Kidney (tissue), 14 donors: ENCODE measurements around the gene BTNL9. TPM values are rescaled to one million over a fixed set of nuclear protein-coding genes. Genes with fewer than 3 reads are reported as not detected.
"Not testable (repeated sequence)": the region's sequence is repeated elsewhere in the genome, so short reads cannot be mapped to it uniquely, and the experiment has no call there.

ENCODE experiments used
- DNase-seq, 5 donors: peaks; one replicate each; pipeline ENCODE4 v3.0.0-alpha.2; 2013 to 2020
- FAIRE-seq: peaks from 2 replicates; lab custom pipeline; 2012; peaks lifted over from hg19 to GRCh38; lab: Jason Lieb, UNC
- H3K27ac ChIP-seq, 2 donors: one replicate each; pipeline ENCODE4 v1.7.0; 2013; ENCODE audit warnings: low read depth in 2 of 2, low read length in 2 of 2, inconsistent platforms in 1 of 2
- H3K27me3 ChIP-seq: one replicate; pipeline ENCODE4 v1.7.1; 2013; ENCODE audit warnings: low read length, inconsistent platforms; ENCODE audit not compliant: control insufficient read depth, insufficient read depth
- H3K36me3 ChIP-seq, 3 donors: one replicate each; pipeline versions ENCODE4 v1.7.0 to v1.7.1; 2013; ENCODE audit warnings: low read length in 3 of 3, control low read depth in 1 of 3, inconsistent platforms in 1 of 3; ENCODE audit not compliant: insufficient read depth in 3 of 3, control insufficient read depth in 2 of 3
- H3K4me1 ChIP-seq, 3 donors: one replicate each; pipeline versions ENCODE4 v1.7.0 to v1.7.1; 2013; ENCODE audit warnings: low read length in 3 of 3, inconsistent platforms in 1 of 3, low read depth in 1 of 3; ENCODE audit not compliant: control insufficient read depth in 2 of 3, insufficient read depth in 2 of 3
- H3K4me3 ChIP-seq, 3 donors: one replicate each; pipeline versions ENCODE4 v1.7.0 to v1.8.1; 2013; ENCODE audit warnings: low read length in 3 of 3, control low read depth in 1 of 3, inconsistent platforms in 1 of 3
- H3K9ac ChIP-seq, 3 donors: one replicate each; pipeline versions ENCODE4 v1.7.0 to v1.7.1; 2013; ENCODE audit warnings: low read length in 3 of 3, control low read depth in 1 of 3, inconsistent platforms in 1 of 3
- H3K9me3 ChIP-seq, 3 donors: one replicate each; pipeline versions ENCODE4 v1.7.0 to v1.7.1; 2013; ENCODE audit warnings: low read length in 3 of 3, control low read depth in 1 of 3, inconsistent platforms in 1 of 3; ENCODE audit not compliant: control insufficient read depth in 2 of 3, insufficient read depth in 1 of 3
- intact Hi-C: fragments of 100-400 bp; cut with DNase I; formaldehyde crosslinking; loops from one replicate; pipeline ENCODE4 v1.11.1; 2022
- polyA plus RNA-seq: library from polyadenylated mRNA; stranded (reverse); fragments of 350-450 nt; fragmentation: Illumina TruSeq; extraction: RNeasy Lipid Tissue Mini Kit (QIAGEN cat#74804); gene quantifications from one replicate; pipeline ENCODE4 v1.2.3, GENCODE V29; 2014; ENCODE audit warnings: low read depth, low replicate concordance; ENCODE audit not compliant: insufficient read depth
- total RNA-seq: library from RNA; stranded (reverse); fragmentation: NEBNext Ultra II Directional; extraction: Animal tissue kit (Norgen Biotek cat#: 25700); gene quantifications from one replicate; pipeline ENCODE4 v1.2.1, GENCODE V29; 2021
- TF ChIP-seq, protein P1 (sequence below): IDR thresholded peaks from 3 replicates; pipeline ENCODE4 v1.5.1; 2012; ENCODE audit warnings: mild to moderate bottlenecking, moderate library complexity, borderline replicate concordance; ENCODE audit not compliant: insufficient read depth; ENCODE audit errors: extremely low read depth
- donor health status: control.
- donor health status: control.
- donor health status: control.
- donor health status: control.
- donor health status: control.
- donor health status: DM: yes; HTN: yes; CAD: no.
- donor health status: Normal renal cell carcinoma (clear cell type).

The BTNL9 gene
- total and polyA plus RNA-seq, 2 donors from 2014 or later = 8.6 to 11.9 TPM

DNA sequence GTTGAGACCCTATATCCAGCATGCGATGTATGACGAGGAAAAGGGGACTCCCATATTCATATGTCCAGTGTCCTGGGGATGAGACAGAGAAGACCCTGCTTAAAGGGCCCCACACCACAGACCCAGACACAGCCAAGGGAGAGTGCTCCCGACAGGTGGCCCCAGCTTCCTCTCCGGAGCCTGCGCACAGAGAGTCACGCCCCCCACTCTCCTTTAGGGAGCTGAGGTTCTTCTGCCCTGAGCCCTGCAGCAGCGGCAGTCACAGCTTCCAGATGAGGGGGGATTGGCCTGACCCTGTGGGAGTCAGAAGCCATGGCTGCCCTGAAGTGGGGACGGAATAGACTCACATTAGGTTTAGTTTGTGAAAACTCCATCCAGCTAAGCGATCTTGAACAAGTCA lies 34.3 kb upstream of the BTNL9 start:
- intact Hi-C loops = loop anchor here (5.0 kb wide), 1 partner anchor 58 kb away; no protein-coding TSS in a partner anchor
- Histone ChIP-seq H3K36me3 (no peaks in the 10 kb centered on the region), H3K27ac (no peak overlapping the region), H3K27me3 (no peaks in the 10 kb centered on the region), H3K9ac (no peak overlapping the region), H3K9me3 (no peaks in the 10 kb centered on the region), H3K4me1 (no peaks in the 10 kb centered on the region), H3K4me3 (no peak overlapping the region)
- TF ChIP-seq, protein P1, sequence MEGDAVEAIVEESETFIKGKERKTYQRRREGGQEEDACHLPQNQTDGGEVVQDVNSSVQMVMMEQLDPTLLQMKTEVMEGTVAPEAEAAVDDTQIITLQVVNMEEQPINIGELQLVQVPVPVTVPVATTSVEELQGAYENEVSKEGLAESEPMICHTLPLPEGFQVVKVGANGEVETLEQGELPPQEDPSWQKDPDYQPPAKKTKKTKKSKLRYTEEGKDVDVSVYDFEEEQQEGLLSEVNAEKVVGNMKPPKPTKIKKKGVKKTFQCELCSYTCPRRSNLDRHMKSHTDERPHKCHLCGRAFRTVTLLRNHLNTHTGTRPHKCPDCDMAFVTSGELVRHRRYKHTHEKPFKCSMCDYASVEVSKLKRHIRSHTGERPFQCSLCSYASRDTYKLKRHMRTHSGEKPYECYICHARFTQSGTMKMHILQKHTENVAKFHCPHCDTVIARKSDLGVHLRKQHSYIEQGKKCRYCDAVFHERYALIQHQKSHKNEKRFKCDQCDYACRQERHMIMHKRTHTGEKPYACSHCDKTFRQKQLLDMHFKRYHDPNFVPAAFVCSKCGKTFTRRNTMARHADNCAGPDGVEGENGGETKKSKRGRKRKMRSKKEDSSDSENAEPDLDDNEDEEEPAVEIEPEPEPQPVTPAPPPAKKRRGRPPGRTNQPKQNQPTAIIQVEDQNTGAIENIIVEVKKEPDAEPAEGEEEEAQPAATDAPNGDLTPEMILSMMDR = no peak
- DNase-seq (no peak), FAIRE-seq (no peak)

DNA sequence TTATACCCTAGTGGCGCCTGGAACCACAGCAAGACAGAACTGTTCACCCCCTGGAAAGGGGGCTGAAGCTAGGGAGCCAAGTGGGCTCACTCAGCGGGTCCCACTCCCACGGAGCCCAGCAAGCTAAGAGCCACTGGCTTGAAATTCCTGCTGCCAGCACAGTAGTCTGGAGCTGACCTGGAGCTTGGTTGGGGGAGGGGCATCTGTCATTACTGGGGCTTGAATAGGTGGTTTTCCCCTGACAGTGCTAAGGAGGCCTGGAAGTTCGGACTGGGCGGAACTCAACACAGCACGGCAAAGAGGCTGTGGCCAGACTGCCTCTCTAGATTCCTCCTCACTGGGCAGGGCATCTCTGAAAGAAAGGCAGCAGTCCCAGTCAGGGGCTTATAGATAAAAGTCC lies 31.9 kb upstream of the BTNL9 start:
- H3K36me3 ChIP-seq = no peaks in the 10 kb centered on the region
- H3K4me1 ChIP-seq = no peaks in the 10 kb centered on the region
- H3K27me3 ChIP-seq = no peaks in the 10 kb centered on the region
- no peak overlapping the region for H3K9ac ChIP-seq
- TF ChIP-seq, protein P1 = no peak
- intact Hi-C loops = loop anchor here (5.0 kb wide), 1 partner anchor 61 kb away; no protein-coding TSS in a partner anchor
- DNase-seq = no peak
- FAIRE-seq = no peak
- no peak overlapping the region for H3K4me3 ChIP-seq
- H3K9me3 ChIP-seq = no peaks in the 10 kb centered on the region
- H3K27ac ChIP-seq = no peak overlapping the region

DNA sequence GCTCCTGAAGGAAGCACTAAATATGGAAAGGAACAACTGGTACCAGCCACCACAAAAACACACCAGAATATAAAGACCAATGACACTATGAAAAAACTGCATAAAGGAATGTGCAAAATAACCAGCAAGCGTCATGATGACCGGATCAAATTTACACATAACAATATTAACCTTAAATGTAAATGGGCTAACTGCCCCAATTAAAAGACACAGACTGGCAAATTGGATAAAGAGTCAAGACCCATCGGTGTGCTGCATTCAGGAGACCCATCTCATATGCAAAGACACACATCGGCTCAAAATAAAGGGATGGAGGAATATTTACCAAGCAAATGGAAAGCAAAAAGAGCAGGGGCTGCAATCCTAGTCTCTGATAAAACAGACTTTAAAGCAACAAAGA lies 30.0 kb upstream of the BTNL9 start:
- DNase-seq, H3K9ac ChIP-seq, H3K4me1 ChIP-seq, intact Hi-C loops, H3K4me3 ChIP-seq, FAIRE-seq, H3K9me3 ChIP-seq, H3K36me3 ChIP-seq, H3K27me3 ChIP-seq, H3K27ac ChIP-seq: not testable (repeated sequence)

DNA sequence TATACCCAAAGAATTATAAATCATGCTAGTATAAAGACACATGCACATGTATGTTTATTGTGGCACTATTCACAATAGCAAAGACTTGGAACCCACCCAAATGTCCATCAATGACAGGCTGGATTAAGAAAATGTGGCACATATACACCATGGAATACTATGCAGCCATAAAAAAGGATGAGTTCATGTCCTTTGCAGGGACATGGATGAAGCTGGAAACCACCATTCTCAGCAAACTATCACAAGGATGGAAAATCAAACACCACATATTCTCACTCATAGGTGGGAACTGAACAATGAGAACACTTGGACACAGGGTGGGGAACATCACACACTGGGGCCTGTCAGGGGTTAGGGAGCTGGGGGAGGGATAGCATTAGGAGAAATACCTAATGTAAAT lies 25.4 kb upstream of the BTNL9 start:
- intact Hi-C loops, H3K4me3 ChIP-seq, H3K36me3 ChIP-seq, H3K9me3 ChIP-seq, DNase-seq, H3K27ac ChIP-seq, H3K27me3 ChIP-seq, FAIRE-seq, H3K4me1 ChIP-seq, H3K9ac ChIP-seq: not testable (repeated sequence)

DNA sequence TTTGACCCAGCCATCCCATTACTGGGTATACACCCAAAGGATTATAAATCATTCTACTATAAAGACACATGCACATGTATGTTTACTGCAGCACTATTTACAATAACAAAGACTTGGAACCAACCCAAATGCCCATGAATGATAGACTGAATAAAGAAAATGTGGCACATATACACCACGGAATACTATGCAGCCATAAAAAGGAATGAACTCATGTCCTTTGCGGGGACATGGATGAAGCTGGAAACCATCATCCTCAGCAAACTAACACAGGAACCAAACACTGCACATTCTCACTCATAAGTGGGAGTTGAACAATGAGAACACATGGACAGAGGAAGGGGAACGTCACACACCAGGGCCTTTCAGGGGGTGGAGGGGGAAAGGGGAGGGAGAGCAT lies 22.6 kb upstream of the BTNL9 start:
- H3K36me3 ChIP-seq, FAIRE-seq, H3K27me3 ChIP-seq, H3K4me1 ChIP-seq, intact Hi-C loops, H3K4me3 ChIP-seq, H3K27ac ChIP-seq, H3K9ac ChIP-seq, DNase-seq: not testable (repeated sequence)
- H3K9me3 ChIP-seq = peaks cover 0 to 13% (median 3%) of the 10 kb centered on the region in 3 donors
